AG04449 (cell line): ENCODE data around the gene ZNF655.

ENCODE experiments used
- CTCF ChIA-PET: fragments of 350-600 bp; formaldehyde crosslinking; extraction: SDS; loops from one replicate; lab custom pipeline; 2021; ENCODE audit warnings: antibody characterized with exemption; lab: Yijun Ruan, JAX
- POLR2A ChIA-PET: fragments of 400-600, 350-600 bp; formaldehyde crosslinking; extraction: SDS; loops from one replicate; lab custom pipeline; 2020; ENCODE audit warnings: antibody characterized with exemption, inconsistent platforms; lab: Yijun Ruan, JAX
- DNase-seq: peaks from one replicate; pipeline ENCODE4 v3.0.0-alpha.2; 2010; ENCODE audit warnings: low read depth, low spot score
- H3K4me3 ChIP-seq: 2 replicates; pipeline ENCODE4 v1.5.1; 2011; ENCODE audit warnings: low read depth, mild to moderate bottlenecking, control low read depth, low read length
- TF ChIP-seq, protein P1 (sequence below): IDR thresholded peaks from one replicate; pipeline ENCODE4 v1.5.1; 2011; ENCODE audit warnings: mild to moderate bottlenecking, moderate library complexity, low read length, control low read depth, inconsistent platforms; ENCODE audit not compliant: insufficient read depth; ENCODE audit errors: missing control alignments

ZNF655 gene

DNA sequence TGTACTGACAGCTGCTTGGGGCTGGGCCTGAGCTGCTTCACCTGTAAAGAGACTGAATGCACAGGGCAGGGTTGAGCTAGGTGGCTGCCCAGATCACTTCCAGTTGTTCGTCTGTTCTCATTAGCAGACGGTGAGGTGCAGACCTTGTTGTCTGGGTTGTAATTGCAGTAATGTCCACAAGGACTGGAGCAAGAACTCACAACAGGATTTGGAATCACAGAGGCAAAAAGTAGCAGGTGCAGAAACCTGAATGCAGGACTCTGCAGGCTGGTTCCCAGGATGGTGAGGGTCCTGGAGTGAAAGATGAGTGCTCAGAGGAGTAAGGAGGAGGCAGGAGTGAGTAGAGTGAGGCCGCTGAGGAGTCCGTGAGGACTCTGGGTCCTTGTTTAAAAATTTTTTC lies 67.5 kb downstream of the ZNF655 start:
- H3K4me3 ChIP-seq, result no peak overlapping the region
- TF ChIP-seq, protein P1, sequence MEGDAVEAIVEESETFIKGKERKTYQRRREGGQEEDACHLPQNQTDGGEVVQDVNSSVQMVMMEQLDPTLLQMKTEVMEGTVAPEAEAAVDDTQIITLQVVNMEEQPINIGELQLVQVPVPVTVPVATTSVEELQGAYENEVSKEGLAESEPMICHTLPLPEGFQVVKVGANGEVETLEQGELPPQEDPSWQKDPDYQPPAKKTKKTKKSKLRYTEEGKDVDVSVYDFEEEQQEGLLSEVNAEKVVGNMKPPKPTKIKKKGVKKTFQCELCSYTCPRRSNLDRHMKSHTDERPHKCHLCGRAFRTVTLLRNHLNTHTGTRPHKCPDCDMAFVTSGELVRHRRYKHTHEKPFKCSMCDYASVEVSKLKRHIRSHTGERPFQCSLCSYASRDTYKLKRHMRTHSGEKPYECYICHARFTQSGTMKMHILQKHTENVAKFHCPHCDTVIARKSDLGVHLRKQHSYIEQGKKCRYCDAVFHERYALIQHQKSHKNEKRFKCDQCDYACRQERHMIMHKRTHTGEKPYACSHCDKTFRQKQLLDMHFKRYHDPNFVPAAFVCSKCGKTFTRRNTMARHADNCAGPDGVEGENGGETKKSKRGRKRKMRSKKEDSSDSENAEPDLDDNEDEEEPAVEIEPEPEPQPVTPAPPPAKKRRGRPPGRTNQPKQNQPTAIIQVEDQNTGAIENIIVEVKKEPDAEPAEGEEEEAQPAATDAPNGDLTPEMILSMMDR, result no peak
- DNase-seq, result no peak
- ChIA-PET CTCF (interaction anchor here (0.9 kb wide), 1 partner anchor 9 kb away, joined by 4 read pairs; the partner anchor contains the start of gene ZSCAN25), POLR2A (no interaction called here)
